Effector memory CD4-positive, alpha-beta T cell (primary cell): ENCODE measurements around the gene NRG2.

Source experiments
- DNase-seq, 3 donors: peaks; one replicate each; pipeline ENCODE4 v3.0.0-alpha.2; 2020
- H3K27ac ChIP-seq: 2 replicates; pipeline ENCODE4 v1.7.0; 2013; ENCODE audit warnings: mild to moderate bottlenecking, low read length, moderate library complexity; ENCODE audit not compliant: insufficient read depth, poor library complexity, severe bottlenecking
- H3K27me3 ChIP-seq: replicated peaks from 2 replicates; pipeline ENCODE4 v1.7.0; 2013; ENCODE audit warnings: mild to moderate bottlenecking, low read length; ENCODE audit not compliant: insufficient read depth, control insufficient read depth, poor library complexity, severe bottlenecking
- H3K36me3 ChIP-seq: 2 replicates; pipeline ENCODE4 v1.7.0; 2013; ENCODE audit warnings: mild to moderate bottlenecking, low read length, moderate library complexity; ENCODE audit not compliant: control insufficient read depth, insufficient read depth
- H3K4me1 ChIP-seq: 2 replicates; pipeline ENCODE4 v1.7.0; 2013; ENCODE audit warnings: low read length, mild to moderate bottlenecking; ENCODE audit not compliant: control insufficient read depth, insufficient read depth, poor library complexity, severe bottlenecking
- H3K4me3 ChIP-seq: 2 replicates; pipeline ENCODE4 v1.7.0; 2013; ENCODE audit warnings: low read length, low read depth, mild to moderate bottlenecking; ENCODE audit not compliant: insufficient read depth, poor library complexity, severe bottlenecking
- H3K9me3 ChIP-seq: 2 replicates; pipeline ENCODE4 v1.7.0; 2013; ENCODE audit warnings: mild to moderate bottlenecking, low read length, moderate library complexity; ENCODE audit not compliant: control insufficient read depth

The NRG2 gene

GRCh38 chr5:139998837-139999236 is 44.3 kb downstream of the NRG2 start:
- H3K4me3 ChIP-seq = no peak overlapping the region
- no peaks in the 10 kb centered on the region for H3K36me3 ChIP-seq
- no peak for DNase-seq
- no peaks in the 10 kb centered on the region for H3K9me3 ChIP-seq
- no peaks in the 10 kb centered on the region for H3K27me3 ChIP-seq
- no peak overlapping the region for H3K27ac ChIP-seq
- no peaks in the 10 kb centered on the region for H3K4me1 ChIP-seq

DNA sequence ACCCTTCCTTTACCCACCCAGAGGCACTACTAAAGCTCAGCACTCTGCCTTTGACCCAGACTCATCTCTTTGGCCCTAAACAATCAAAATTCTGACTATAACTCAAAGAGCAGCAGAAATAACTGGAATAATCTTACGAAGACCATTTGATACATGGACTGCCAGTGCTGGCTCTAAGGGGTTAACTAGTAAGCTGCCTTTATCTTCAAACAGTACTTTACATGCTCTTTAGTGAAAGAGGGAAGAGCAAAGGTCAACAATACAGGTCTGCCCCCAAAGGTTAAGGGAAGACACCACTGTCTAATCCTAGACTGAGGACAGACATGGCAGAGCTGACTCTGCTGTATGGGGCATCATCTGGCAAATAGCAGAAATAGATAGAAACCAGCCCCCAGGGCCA is 45.8 kb downstream of the NRG2 start:
- Histone ChIP-seq H3K4me1 (no peaks in the 10 kb centered on the region), H3K27ac (no peak overlapping the region), H3K9me3 (no peaks in the 10 kb centered on the region), H3K27me3 (no peaks in the 10 kb centered on the region), H3K4me3 (no peak overlapping the region), H3K36me3 (no peaks in the 10 kb centered on the region)
- no peak for DNase-seq

DNA sequence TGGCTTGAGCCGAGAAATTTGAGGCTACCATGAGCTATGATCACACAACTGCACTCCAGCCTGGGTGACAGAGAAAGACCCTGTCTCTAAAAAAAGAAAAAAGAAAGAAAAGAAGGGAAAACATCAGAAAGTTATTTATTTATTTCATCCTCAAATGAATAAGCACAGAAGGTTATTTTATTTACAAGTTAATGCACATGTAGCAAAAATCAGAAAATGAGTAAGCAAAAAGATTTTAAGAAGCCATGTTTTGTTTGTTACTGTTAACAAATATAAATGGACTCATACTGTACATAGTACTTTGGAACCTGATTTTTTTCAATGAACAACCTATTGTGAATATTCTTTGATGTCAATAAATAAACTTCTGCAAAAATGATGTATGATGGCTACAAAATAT is 47.2 kb downstream of the NRG2 start:
- Histone ChIP-seq H3K27me3 (no peaks in the 10 kb centered on the region), H3K4me1 (no peaks in the 10 kb centered on the region), H3K36me3 (no peaks in the 10 kb centered on the region), H3K27ac (no peak overlapping the region), H3K4me3 (no peak overlapping the region), H3K9me3 (no peaks in the 10 kb centered on the region)
- no peak for DNase-seq

DNA sequence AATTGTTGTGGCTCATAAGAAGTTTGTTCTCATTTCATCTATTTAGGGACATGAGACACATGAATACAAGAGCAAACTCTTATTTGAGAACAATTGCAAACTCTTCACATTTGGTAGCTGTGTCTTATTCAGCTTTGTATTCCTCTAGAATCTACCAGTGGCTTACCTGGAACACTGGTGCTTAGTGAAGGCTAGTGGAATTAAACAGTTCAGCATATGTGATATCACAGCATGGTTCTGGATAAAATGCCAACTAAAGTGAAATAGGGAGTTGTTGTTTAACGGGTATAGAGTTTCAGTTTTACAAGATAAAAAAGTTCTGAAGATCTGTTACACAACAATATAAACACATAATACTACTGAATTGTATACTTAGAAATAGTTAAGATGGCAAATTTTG is 48.9 kb downstream of the NRG2 start:
- H3K4me3 ChIP-seq = no peak overlapping the region
- H3K27ac ChIP-seq = no peak overlapping the region
- no peak for DNase-seq
- H3K27me3 ChIP-seq = no peaks in the 10 kb centered on the region
- no peaks in the 10 kb centered on the region for H3K4me1 ChIP-seq
- no peaks in the 10 kb centered on the region for H3K36me3 ChIP-seq
- H3K9me3 ChIP-seq = no peaks in the 10 kb centered on the region

- no peak for DNase-seq
- no peak overlapping the region for H3K27ac ChIP-seq
- no peaks in the 10 kb centered on the region for H3K4me1 ChIP-seq
- no peaks in the 10 kb centered on the region for H3K36me3 ChIP-seq
- no peak overlapping the region for H3K4me3 ChIP-seq
- H3K27me3 ChIP-seq = no peaks in the 10 kb centered on the region
- no peaks in the 10 kb centered on the region for H3K9me3 ChIP-seq
Measured at GRCh38 chr5:139985733-139986132, 57.4 kb downstream of the NRG2 start.

- no peak overlapping the region for H3K27ac ChIP-seq
- DNase-seq = no peak
- no peaks in the 10 kb centered on the region for H3K27me3 ChIP-seq
- H3K4me1 ChIP-seq = no peaks in the 10 kb centered on the region
- H3K36me3 ChIP-seq = no peaks in the 10 kb centered on the region
- H3K9me3 ChIP-seq = no peaks in the 10 kb centered on the region
- no peak overlapping the region for H3K4me3 ChIP-seq
Measured at GRCh38 chr5:139985290-139985689, 57.8 kb downstream of the NRG2 start.

GRCh38 chr5:139984816-139985215 is 58.3 kb downstream of the NRG2 start:
- Histone ChIP-seq H3K27me3 (no peaks in the 10 kb centered on the region), H3K4me1 (no peaks in the 10 kb centered on the region), H3K36me3 (no peaks in the 10 kb centered on the region), H3K4me3 (no peak overlapping the region), H3K9me3 (no peaks in the 10 kb centered on the region), H3K27ac (no peak overlapping the region)
- no peak for DNase-seq

GRCh38 chr5:139982975-139983240 is 60.2 kb downstream of the NRG2 start:
- H3K4me3 ChIP-seq = no peak overlapping the region
- no peak overlapping the region for H3K27ac ChIP-seq
- H3K9me3 ChIP-seq = no peaks in the 10 kb centered on the region
- no peaks in the 10 kb centered on the region for H3K4me1 ChIP-seq
- no peaks in the 10 kb centered on the region for H3K27me3 ChIP-seq
- no peak for DNase-seq
- no peaks in the 10 kb centered on the region for H3K36me3 ChIP-seq

GRCh38 chr5:139982157-139982974 is 60.7 kb downstream of the NRG2 start:
- no peak overlapping the region for H3K27ac ChIP-seq
- H3K27me3 ChIP-seq = no peaks in the 10 kb centered on the region
- H3K4me1 ChIP-seq = no peaks in the 10 kb centered on the region
- H3K36me3 ChIP-seq = no peaks in the 10 kb centered on the region
- DNase-seq = no peak
- no peaks in the 10 kb centered on the region for H3K9me3 ChIP-seq
- H3K4me3 ChIP-seq = no peak overlapping the region

- H3K27me3 ChIP-seq = no peaks in the 10 kb centered on the region
- no peak overlapping the region for H3K27ac ChIP-seq
- no peaks in the 10 kb centered on the region for H3K36me3 ChIP-seq
- no peak overlapping the region for H3K4me3 ChIP-seq
- no peaks in the 10 kb centered on the region for H3K9me3 ChIP-seq
- H3K4me1 ChIP-seq = no peaks in the 10 kb centered on the region
- no peak for DNase-seq
Measured at GRCh38 chr5:139980765-139981164, 62.3 kb downstream of the NRG2 start.
